Measurements from ENCODE around the gene MINDY2.
A peak's percentile ranks its signal among the peaks of the same experiment; 100 is the strongest.
"Not testable (repeated sequence)": the region's sequence is repeated elsewhere in the genome, so short reads cannot be mapped to it uniquely, and the experiment has no call there.

The MINDY2 gene

DNA sequence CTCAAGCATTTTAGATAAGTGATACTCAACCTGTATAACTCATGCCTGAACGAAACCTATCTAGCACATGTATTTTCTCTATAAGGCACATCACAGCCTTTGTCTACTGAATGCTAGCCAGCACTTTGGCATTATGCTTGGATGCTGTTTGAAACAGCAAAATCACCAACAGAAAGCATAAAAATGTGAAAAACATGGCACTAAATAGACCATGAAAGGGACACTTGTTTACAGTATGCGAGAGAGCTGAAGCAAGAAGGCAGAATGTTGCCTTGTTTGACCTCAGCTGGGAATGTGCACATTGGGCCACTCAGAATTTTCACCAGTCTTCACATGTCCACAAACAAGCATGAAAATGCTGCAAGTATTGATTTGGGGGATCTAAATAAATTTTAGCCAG is 59.5 kb downstream of the MINDY2 start:
- no peaks in the 10 kb centered on the region for H3K4me1 ChIP-seq (ENCODE audit: insufficient read depth, insufficient read length)
- H3K9me3 ChIP-seq (ENCODE audit: insufficient read depth, low read length) = no peaks in the 10 kb centered on the region
- DNase-seq (ENCODE audit: low read depth, low spot score) = no peak
- H3K4me3 ChIP-seq (ENCODE audit: insufficient read length, low read depth) = no peak overlapping the region
- no peaks in the 10 kb centered on the region for H3K36me3 ChIP-seq (ENCODE audit: insufficient read depth, insufficient read length, low read length)
- no peak for TF ChIP-seq YY1 (IDR thresholded peaks at IDR 0.05; ENCODE audit: insufficient read depth, insufficient read length)
- no peak for TF ChIP-seq ZNF274 (IDR thresholded peaks at IDR 0.05; ENCODE audit: low read depth, low read length)
- no peak for TF ChIP-seq SUZ12 (IDR thresholded peaks at IDR 0.05; ENCODE audit: extremely low read depth, insufficient read depth, insufficient read length)
- no peak overlapping the region for H3K9ac ChIP-seq (ENCODE audit: insufficient read length, low read depth)
- no peaks in the 10 kb centered on the region for H3K27me3 ChIP-seq (ENCODE audit: insufficient read depth, insufficient read length)

DNA sequence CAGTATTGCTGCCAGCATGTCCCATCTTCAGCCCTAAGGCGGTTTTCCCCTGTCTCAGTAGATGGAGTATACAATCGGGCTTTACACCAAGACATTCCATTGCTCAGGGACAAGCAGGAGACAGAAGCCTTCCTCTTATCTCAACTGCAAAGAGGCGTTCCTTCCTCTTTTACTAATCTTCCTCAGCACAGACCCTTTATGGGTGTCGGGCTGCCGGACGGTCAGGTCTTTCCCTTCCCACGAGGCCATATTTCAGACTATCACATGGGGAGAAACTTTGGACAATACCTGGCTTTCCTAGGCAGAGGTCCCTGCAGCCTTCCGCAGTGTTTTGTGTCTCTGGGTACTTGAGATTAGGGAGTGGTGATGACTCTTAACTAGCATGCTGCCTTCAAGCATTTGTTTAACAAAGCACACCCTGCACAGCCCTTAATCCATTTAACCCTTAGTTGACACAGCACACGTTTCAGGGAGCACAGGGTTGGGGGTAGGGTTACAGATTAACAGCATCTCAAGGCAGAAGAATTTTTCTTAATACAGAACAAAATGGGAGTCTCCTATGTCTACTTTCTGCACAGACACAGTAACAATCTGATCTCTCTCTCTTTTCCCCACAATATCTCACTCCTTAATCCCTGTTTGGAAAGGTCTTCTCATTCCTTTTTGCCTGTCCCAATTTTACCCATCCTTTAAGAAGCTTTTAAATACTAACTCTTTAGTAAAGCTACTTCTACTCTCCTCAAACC is 62.8 kb downstream of the MINDY2 start:
- not testable (repeated sequence) for H3K9me3 ChIP-seq (ENCODE audit: insufficient read depth, low read length); H3K36me3 ChIP-seq (ENCODE audit: insufficient read depth, insufficient read length, low read length); H3K4me1 ChIP-seq (ENCODE audit: insufficient read depth, insufficient read length); H3K27me3 ChIP-seq (ENCODE audit: insufficient read depth, insufficient read length)
- peak overlapping the region; percentile 68 for H3K9ac ChIP-seq (ENCODE audit: insufficient read length, low read depth)
- peak overlapping the region; percentile 21 for H3K4me3 ChIP-seq (ENCODE audit: insufficient read length, low read depth)
- DNase-seq (ENCODE audit: low read depth, low spot score) = peak; percentile 55

DNA sequence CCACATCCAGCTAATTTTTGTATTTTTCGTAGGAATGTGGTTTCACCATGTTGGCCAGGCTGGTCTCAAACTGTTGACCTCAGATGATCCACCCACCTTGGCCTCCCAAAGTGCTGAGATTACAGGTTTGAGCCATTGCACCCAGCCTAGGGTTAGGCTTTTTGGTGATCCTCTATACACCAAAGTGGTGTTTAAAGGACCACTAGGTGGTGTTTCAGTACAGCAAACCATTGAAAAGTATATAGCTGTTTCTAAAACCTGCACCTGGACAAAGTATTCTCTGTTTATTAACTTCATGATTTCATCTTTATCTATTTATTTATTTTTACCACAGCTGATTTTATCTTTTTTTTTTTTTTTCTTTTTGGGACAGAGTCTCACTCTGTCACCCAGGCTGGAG is 68.4 kb downstream of the MINDY2 start:
- no peaks in the 10 kb centered on the region for H3K36me3 ChIP-seq (ENCODE audit: insufficient read depth, insufficient read length, low read length)
- H3K9me3 ChIP-seq (ENCODE audit: insufficient read depth, low read length) = no peaks in the 10 kb centered on the region
- H3K27me3 ChIP-seq (ENCODE audit: insufficient read depth, insufficient read length) = no peaks in the 10 kb centered on the region
- DNase-seq (ENCODE audit: low read depth, low spot score) = no peak
- no peak overlapping the region for H3K4me3 ChIP-seq (ENCODE audit: insufficient read length, low read depth)
- H3K9ac ChIP-seq (ENCODE audit: insufficient read length, low read depth) = no peak overlapping the region
- no peaks in the 10 kb centered on the region for H3K4me1 ChIP-seq (ENCODE audit: insufficient read depth, insufficient read length)
- no peak for TF ChIP-seq ZNF274 (IDR thresholded peaks at IDR 0.05; ENCODE audit: low read depth, low read length)
- no peak for TF ChIP-seq YY1 (IDR thresholded peaks at IDR 0.05; ENCODE audit: insufficient read depth, insufficient read length)
- TF ChIP-seq SUZ12 (IDR thresholded peaks at IDR 0.05; ENCODE audit: extremely low read depth, insufficient read depth, insufficient read length) = no peak

DNA sequence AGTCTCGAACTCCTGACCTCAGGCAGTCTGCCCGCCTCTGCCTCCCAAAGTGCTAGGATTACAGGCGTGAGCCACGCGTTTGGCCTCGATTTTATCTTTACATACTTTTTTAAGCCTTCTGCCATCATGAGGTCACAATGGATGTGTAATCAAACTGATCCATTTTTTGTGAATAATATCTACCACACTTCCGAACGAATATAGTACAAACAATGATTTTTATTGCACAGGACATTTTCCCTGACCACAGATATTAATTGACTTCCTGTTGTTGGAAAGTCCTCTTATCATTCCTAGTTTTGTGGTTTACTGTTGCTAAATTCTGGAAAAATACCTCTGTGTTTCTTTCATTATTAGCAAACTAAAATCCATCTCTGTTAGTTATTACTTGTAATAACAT is 68.9 kb downstream of the MINDY2 start:
- no peak for DNase-seq (ENCODE audit: low read depth, low spot score)
- Histone ChIP-seq H3K4me3 (ENCODE audit: insufficient read length, low read depth) (no peak overlapping the region), H3K27me3 (ENCODE audit: insufficient read depth, insufficient read length) (no peaks in the 10 kb centered on the region), H3K36me3 (ENCODE audit: insufficient read depth, insufficient read length, low read length) (no peaks in the 10 kb centered on the region), H3K9me3 (ENCODE audit: insufficient read depth, low read length) (no peaks in the 10 kb centered on the region), H3K4me1 (ENCODE audit: insufficient read depth, insufficient read length) (no peaks in the 10 kb centered on the region), H3K9ac (ENCODE audit: insufficient read length, low read depth) (no peak overlapping the region)
- no peak for TF ChIP-seq ZNF274 (IDR thresholded peaks at IDR 0.05; ENCODE audit: low read depth, low read length)
- no peak for TF ChIP-seq YY1 (IDR thresholded peaks at IDR 0.05; ENCODE audit: insufficient read depth, insufficient read length)
- TF ChIP-seq SUZ12 (IDR thresholded peaks at IDR 0.05; ENCODE audit: extremely low read depth, insufficient read depth, insufficient read length) = no peak

DNA sequence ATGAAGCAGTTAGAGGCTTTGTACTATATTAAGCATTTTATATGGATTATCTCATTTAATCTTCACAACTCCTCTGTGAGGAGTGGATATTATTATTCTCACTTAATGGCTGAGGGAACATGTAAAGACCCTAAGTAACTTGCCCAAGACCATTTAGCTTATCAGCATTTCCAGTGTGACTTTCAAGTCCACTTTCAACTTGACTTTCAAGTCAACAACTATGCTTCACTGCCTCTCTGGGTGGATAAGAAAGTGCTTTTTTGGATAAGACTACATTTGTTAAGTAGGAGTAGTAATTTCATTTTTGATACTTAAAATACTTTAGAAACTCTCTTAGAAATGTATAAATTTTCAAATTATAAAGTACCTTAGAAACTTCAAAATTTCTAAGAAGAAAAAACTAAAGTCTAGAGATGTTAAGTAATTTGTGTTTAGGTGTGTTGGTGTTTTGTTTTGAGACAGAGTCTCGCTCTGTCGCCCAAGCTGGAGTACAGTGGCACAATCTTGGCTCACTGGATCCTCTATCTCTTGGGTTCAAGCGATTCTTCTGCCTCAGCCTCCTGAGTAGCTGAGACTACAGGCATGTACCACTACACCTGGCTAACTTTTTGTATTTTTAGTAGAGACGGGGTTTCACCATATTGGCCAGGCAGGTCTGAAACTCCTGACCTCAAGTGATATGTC is 71.8 kb downstream of the MINDY2 start:
- Histone ChIP-seq H3K27me3 (ENCODE audit: insufficient read depth, insufficient read length) (no peaks in the 10 kb centered on the region), H3K4me1 (ENCODE audit: insufficient read depth, insufficient read length) (no peaks in the 10 kb centered on the region), H3K9ac (ENCODE audit: insufficient read length, low read depth) (no peak overlapping the region), H3K9me3 (ENCODE audit: insufficient read depth, low read length) (no peaks in the 10 kb centered on the region), H3K4me3 (ENCODE audit: insufficient read length, low read depth) (no peak overlapping the region), H3K36me3 (ENCODE audit: insufficient read depth, insufficient read length, low read length) (peaks cover 8% of the 10 kb centered on the region)
- no peak for DNase-seq (ENCODE audit: low read depth, low spot score)
- TF ChIP-seq YY1 (IDR thresholded peaks at IDR 0.05; ENCODE audit: insufficient read depth, insufficient read length) (no peak), SUZ12 (IDR thresholded peaks at IDR 0.05; ENCODE audit: extremely low read depth, insufficient read depth, insufficient read length) (no peak), ZNF274 (IDR thresholded peaks at IDR 0.05; ENCODE audit: low read depth, low read length) (no peak)

DNA sequence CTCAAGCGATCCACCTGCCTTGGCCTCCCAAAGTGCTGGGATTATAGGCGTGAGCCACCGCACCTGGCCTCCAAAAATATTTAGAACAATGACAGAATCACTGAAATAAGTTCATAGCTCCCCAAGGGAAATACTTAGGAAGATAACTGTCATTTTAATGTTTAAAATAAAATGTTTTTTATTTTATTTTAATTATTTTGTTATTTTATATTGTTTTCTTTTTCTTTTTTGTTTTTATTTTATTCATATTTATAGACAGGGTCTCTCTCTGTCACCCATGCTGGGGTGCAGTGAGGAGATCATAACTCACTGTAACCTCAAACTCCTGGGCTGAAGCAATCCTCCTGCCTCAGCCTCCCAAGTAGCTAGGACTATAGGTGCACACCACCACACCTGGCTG is 80.1 kb downstream of the MINDY2 start:
- DNase-seq (ENCODE audit: low read depth, low spot score); H3K9me3 ChIP-seq (ENCODE audit: insufficient read depth, low read length); H3K4me1 ChIP-seq (ENCODE audit: insufficient read depth, insufficient read length); H3K27me3 ChIP-seq (ENCODE audit: insufficient read depth, insufficient read length); H3K9ac ChIP-seq (ENCODE audit: insufficient read length, low read depth); H3K4me3 ChIP-seq (ENCODE audit: insufficient read length, low read depth): not testable (repeated sequence)
- H3K36me3 ChIP-seq (ENCODE audit: insufficient read depth, insufficient read length, low read length) = peaks cover 12% of the 10 kb centered on the region

DNA sequence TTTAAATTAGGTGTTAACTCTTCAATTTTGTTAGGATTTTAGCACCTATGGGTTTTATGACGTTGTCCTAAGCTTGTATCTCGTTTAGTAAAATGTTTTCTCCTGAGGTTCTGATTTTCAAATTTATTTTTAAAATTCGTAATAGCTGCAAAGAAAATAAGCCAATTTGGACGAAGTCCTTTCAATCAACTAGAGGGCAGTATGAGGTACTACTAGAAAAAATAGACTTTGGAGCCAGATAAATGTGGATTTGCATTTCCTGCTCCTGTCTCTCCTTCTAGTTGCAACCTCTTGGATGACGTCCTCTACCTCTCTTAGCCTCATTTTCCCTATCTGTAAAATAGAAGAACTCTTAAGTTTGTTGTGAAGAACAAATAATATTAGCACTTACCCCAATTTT is 81.2 kb downstream of the MINDY2 start:
- Histone ChIP-seq H3K36me3 (ENCODE audit: insufficient read depth, insufficient read length, low read length) (peaks cover 9% of the 10 kb centered on the region), H3K9me3 (ENCODE audit: insufficient read depth, low read length) (no peaks in the 10 kb centered on the region), H3K9ac (ENCODE audit: insufficient read length, low read depth) (no peak overlapping the region), H3K4me1 (ENCODE audit: insufficient read depth, insufficient read length) (no peaks in the 10 kb centered on the region), H3K27me3 (ENCODE audit: insufficient read depth, insufficient read length) (no peaks in the 10 kb centered on the region), H3K4me3 (ENCODE audit: insufficient read length, low read depth) (no peak overlapping the region)
- TF ChIP-seq ZNF274 (IDR thresholded peaks at IDR 0.05; ENCODE audit: low read depth, low read length) (no peak), SUZ12 (IDR thresholded peaks at IDR 0.05; ENCODE audit: extremely low read depth, insufficient read depth, insufficient read length) (no peak), YY1 (IDR thresholded peaks at IDR 0.05; ENCODE audit: insufficient read depth, insufficient read length) (no peak)
- no peak for DNase-seq (ENCODE audit: low read depth, low spot score)

All from NT2/D1 (cell line).